ENCODE measurements around the gene PEAK3.

PEAK3 gene

GRCh38 chr19:2226051-2226839 lies 55.7 kb downstream of the PEAK3 start:
- Histone ChIP-seq H3K4me3 (replicated peaks; ENCODE audit: low read depth, low read length) (no peak overlapping the region), H3K27me3 (replicated peaks; ENCODE audit: control insufficient read depth, insufficient read depth, low read length) (no peaks in the 10 kb centered on the region), H3K36me3 (ENCODE audit: control insufficient read depth, insufficient read depth, low read length) (peaks cover 40% of the 10 kb centered on the region)
- DNase-seq (ENCODE audit: extremely low read depth, insufficient read length): no peak
- no peak for TF ChIP-seq CTCF (IDR thresholded peaks at IDR 0.05; ENCODE audit: insufficient read depth, low read length, poor library complexity, severe bottlenecking)

GRCh38 chr19:2225415-2226050 lies 56.4 kb downstream of the PEAK3 start:
- peaks cover 40% of the 10 kb centered on the region for H3K36me3 ChIP-seq (ENCODE audit: control insufficient read depth, insufficient read depth, low read length)
- no peak for TF ChIP-seq CTCF (IDR thresholded peaks at IDR 0.05; ENCODE audit: insufficient read depth, low read length, poor library complexity, severe bottlenecking)
- DNase-seq (ENCODE audit: extremely low read depth, insufficient read length): no peak
- H3K27me3 ChIP-seq (replicated peaks; ENCODE audit: control insufficient read depth, insufficient read depth, low read length): no peaks in the 10 kb centered on the region
- no peak overlapping the region for H3K4me3 ChIP-seq (replicated peaks; ENCODE audit: low read depth, low read length)

- DNase-seq (ENCODE audit: extremely low read depth, insufficient read length): no peak
- Histone ChIP-seq H3K4me3 (replicated peaks; ENCODE audit: low read depth, low read length) (no peak overlapping the region), H3K36me3 (ENCODE audit: control insufficient read depth, insufficient read depth, low read length) (peaks cover 44% of the 10 kb centered on the region), H3K27me3 (replicated peaks; ENCODE audit: control insufficient read depth, insufficient read depth, low read length) (no peaks in the 10 kb centered on the region)
- TF ChIP-seq CTCF (IDR thresholded peaks at IDR 0.05; ENCODE audit: insufficient read depth, low read length, poor library complexity, severe bottlenecking): no peak
Observed at GRCh38 chr19:2224754-2225349, 57.1 kb downstream of the PEAK3 start.

Measured in GM06990 (cell line).